HG03066 (cell line): ENCODE measurements around the gene SLCO2A1.

Source experiments
- ATAC-seq: cut with Tn5 transposase; IDR thresholded peaks from one replicate; pipeline ENCODE4 v1.9.1; 2021; ENCODE audit warnings: low read depth; ENCODE audit not compliant: unreplicated experiment

SLCO2A1 gene

GRCh38 chr3:134002306-134002705 lies 27.4 kb downstream of the SLCO2A1 start:
- ATAC-seq = no peak

DNA sequence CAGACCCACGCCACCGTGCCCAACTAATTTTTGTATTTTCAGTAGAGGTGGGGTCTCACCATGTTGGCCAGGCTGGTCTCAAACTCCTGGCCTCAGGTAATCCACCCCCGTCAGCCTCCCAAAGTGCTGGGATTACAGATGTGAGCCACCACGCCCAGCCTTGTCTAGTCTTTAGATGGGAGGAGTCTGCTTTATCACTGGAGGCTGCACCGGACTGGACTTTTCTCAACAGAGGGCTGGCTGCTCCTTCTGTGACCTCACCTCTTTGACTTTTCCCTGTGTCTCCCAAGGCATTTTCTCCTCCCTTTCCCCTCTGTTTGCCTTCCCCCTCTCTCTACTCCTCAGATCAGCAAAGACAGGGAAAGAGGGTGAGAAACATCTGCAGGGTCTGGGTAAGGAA lies 28.5 kb downstream of the SLCO2A1 start:
- ATAC-seq = no peak

GRCh38 chr3:133999891-134000685 lies 29.6 kb downstream of the SLCO2A1 start:
- ATAC-seq = no peak

DNA sequence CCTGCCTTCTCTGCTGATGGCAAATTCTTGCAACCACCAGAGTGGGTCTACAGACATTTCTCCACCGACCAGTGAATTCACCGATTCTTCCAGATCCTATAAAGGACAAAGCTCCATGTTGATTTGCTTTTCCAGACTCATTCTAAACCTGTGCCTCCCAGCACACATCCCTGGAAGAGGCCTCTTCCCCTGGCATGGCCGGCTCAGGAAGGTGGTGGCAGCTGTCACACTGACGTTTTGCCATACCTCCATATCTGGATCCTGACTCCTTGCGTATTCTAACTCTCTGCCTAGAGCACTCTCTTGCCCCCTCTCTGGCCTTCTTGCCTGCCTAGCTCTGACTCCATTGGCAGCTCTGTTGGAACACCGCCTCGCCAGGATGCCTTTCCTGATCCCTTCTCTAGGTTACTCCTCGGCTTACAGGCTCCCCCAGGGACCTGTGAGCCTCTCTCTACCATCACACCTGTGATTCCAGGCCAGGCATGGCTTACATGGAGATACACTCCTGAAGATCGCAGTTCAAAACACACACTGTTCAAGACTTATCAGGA lies 31.0 kb downstream of the SLCO2A1 start:
- no peak for ATAC-seq

GRCh38 chr3:133997871-133998635 lies 31.7 kb downstream of the SLCO2A1 start:
- no peak for ATAC-seq

GRCh38 chr3:133996996-133997395 lies 32.7 kb downstream of the SLCO2A1 start:
- no peak for ATAC-seq

GRCh38 chr3:133996251-133996661 lies 33.5 kb downstream of the SLCO2A1 start:
- no peak for ATAC-seq

GRCh38 chr3:133995264-133995663 lies 34.5 kb downstream of the SLCO2A1 start:
- ATAC-seq = no peak

DNA sequence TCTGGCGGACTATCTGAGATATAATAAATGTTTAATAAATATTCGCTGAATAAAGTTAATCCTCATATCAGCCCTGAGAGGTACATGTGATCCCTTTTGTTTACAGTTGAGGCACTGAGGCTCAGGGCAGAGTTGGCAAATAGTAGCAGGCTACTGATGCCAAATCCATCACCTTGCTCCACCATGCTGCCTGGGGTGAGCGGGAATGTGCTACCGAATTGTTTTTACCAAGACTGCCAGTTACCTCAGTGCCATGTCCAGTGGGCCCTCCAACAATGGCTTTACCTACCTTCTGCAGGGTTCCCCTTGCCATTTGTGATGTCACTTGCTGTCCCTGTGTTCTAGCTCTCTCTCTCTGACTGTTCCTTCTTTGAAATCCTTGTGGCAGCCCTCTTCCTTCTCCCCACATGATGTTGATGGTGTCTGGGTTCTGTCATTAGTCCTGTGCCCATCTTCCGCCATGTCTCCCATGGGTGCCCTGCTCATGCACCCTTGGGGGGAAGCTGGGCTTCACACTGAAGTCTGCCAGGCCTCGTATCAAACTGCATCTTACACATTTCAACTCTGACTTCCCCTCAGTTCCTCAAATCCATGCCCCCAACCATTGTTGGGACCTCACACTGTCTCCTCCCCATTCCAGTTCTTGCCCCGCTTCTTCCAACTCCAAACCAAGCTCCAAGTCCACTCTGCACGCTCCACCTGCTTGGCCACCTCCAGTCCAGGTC lies 35.4 kb downstream of the SLCO2A1 start:
- no peak for ATAC-seq

DNA sequence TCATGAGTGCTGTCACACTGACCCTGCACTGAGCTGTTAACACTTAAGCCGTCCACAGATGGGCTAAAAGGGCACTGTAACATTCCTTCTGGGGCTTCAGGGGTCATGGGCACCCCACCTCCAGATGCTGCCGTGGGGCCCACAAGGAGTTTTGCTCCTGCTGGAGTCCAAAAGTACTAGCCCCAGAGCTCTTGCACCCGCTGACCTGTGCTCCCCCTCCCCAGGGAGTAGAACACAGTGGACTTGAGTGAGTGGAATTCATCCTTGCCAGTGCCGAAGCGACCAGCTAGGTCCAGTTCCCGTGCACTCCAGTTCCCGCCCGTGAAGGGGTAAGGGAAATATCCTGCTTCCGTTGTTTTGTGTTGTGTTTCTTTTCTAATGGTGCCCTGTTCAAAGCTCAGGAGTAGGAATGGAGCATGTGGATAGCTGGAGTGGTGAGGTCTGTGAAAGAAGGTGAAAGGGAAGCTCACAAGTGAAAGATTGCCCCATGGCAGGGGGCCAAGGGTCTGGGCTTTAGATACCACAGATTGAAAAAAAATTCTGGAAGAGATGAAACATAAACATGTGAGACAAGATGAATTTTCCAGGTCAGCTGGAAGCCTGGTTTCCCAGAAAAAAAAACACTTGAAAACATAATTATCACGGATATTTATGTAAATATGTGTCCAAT lies 36.6 kb downstream of the SLCO2A1 start:
- ATAC-seq = no peak

GRCh38 chr3:133992381-133992780 lies 37.3 kb downstream of the SLCO2A1 start:
- no peak for ATAC-seq

- ATAC-seq = no peak
Measured at GRCh38 chr3:133991637-133992036, 38.1 kb downstream of the SLCO2A1 start.

DNA sequence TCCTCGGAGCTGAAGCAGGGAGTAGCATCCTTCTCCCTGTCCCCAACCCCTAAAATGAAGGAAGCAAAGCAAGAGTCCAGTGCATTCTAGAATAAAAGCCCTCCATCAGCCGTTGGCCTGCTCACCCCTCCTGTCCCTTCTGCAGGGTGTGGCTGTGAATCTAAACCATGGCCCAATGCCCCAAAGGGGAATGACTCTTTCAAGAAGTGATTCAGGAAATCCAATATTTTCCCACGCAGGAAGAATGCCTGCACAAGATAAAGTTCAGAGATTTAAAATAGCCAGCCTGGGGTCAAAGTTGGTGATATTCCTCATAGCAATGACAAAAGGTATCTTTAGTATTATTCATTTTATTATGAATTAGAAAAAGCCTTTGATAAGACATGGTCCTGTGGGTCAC lies 38.5 kb downstream of the SLCO2A1 start:
- no peak for ATAC-seq

DNA sequence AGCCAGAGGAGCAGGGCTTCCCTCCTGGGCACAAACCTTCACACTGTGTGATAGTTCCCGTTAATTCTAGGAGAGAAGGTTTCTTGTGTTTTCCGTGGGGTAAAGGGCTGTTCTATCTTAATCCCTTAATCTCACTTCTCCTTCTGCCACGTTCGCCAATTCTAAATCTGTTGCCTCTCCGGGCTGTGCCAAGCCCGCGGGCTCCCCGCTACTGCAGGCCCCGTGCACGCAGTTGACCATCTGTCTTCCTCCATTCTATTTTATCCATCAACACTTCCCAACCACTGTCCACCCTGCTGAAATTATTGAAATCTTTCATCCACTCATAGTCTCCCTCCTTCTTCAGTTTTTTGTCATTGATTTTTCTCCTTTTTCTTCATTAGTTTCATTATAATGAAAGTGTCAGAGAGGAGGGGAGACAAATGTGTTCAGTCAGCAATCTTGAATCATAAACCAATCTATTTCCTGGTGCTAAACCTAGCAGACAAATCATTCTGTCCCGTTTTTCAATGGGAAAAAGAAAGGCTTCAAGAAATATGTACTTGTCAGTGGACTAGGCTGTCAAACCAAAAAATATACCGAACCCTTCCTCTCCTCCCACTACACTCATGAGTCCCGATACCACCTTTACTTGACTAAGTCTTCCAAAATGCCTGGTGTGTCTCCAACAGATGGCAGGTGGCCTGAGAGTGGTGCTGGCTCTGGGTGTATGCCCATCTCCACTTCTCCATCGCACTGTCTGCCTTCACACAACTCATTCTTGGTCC lies 39.6 kb downstream of the SLCO2A1 start:
- no peak for ATAC-seq

- no peak for ATAC-seq
Measured at GRCh38 chr3:133988631-133989161, 41.0 kb downstream of the SLCO2A1 start.

DNA sequence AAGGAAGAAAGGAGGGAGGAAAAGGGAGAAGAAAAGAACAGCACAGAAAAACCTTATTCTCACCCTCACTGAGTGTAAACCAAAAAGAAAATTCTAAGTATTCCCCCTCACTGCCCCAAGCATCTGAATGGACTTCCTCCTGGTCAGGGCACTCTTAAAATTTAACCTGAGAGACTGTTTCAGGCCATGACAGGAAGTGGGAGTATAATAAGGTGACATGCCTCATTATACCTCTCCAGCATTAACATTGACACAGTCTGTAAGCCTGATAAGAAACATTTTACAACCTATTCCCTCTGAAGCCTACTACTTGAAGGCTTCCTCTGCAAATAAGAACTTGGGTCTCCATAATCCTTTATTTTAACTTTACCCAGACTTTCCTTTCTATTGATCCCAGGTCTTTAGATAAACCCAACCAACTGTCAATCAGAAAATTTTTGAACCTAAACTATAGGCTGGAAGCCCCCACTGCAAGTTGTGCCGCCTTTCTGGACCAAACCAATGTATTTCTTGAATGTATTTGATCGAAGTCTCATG lies 41.7 kb downstream of the SLCO2A1 start:
- ATAC-seq = no peak

- ATAC-seq = no peak
Measured at GRCh38 chr3:133987136-133987535, 42.6 kb downstream of the SLCO2A1 start.

- no peak for ATAC-seq
Measured at GRCh38 chr3:133986311-133986710, 43.4 kb downstream of the SLCO2A1 start.

DNA sequence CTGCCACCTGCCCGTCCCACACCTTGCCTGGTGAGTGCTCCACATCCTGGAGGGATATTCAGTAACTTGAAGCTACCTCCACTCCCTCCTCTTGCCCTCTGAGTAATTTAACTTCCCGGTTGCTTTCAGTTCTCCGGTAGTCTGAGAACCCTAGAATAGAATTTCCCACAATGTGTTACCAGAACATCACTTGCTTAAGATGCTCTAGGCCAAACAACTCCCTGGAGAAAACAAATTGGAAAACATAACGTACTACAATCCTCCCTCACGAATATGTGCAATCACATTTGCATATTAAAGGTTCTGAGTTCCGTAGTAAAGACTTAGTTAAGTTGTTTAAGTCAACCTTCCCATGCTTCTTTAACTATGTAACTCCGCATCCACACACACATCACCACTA lies 44.8 kb downstream of the SLCO2A1 start:
- ATAC-seq = no peak
